ENCODE measurements around the gene YTHDC2. TPM values are rescaled to one million over a fixed set of nuclear protein-coding genes. Genes with fewer than 3 reads are reported as not detected.
"Not testable (repeated sequence)": the region's sequence is repeated elsewhere in the genome, so short reads cannot be mapped to it uniquely, and the experiment has no call there.

YTHDC2 gene
- total RNA-seq, 2 donors from 2014 or later = 25.6 to 27.4 TPM

- WGBS, 2 experiments (ENCODE audit: insufficient coverage in 1 of 2, insufficient read length in 1 of 2) = 97% methylated on average over 2 of the region's 2 CpGs; no CpG with 5 or more reads in 1 of the 2 experiments
- Mint-ChIP-seq H3K4me3 (no peak overlapping the region), H3K9me3 (no peaks in the 10 kb centered on the region), H3K36me3 (ENCODE audit: low read depth) (peaks cover 6% of the 10 kb centered on the region), H3K27me3 (ENCODE audit: insufficient read depth) (no peaks in the 10 kb centered on the region), H3K27ac (no peak overlapping the region), H3K4me1 (peaks cover 4% of the 10 kb centered on the region)
- Histone ChIP-seq H3K27ac (ENCODE audit: low read depth, low read length) (no peak overlapping the region), H3K9me3 (ENCODE audit: control insufficient read depth, low read length) (no peaks in the 10 kb centered on the region), H3K9ac (ENCODE audit: extremely low read depth, low read length, poor library complexity, severe bottlenecking) (no peak overlapping the region), H3K4me3 (ENCODE audit: low read length) (no peak overlapping the region), H3K36me3 (ENCODE audit: control insufficient read depth, insufficient read depth, low read length) (peaks cover 3% of the 10 kb centered on the region), H3K27me3 (ENCODE audit: control insufficient read depth, insufficient read depth, low read length, poor library complexity, severe bottlenecking) (no peaks in the 10 kb centered on the region), H3K4me1 (ENCODE audit: control insufficient read depth, insufficient read depth, low read length) (no peaks in the 10 kb centered on the region)
- no peak for DNase-seq
- TF ChIP-seq CTCF (conservative IDR thresholded peaks at IDR 0.05) = no peak
These were observed 85.4 kb downstream of the YTHDC2 start for GRCh38 chr5:113598926-113599325.

GRCh38 chr5:113600255-113600905, 86.9 kb downstream of the YTHDC2 start:
- 93 to 100% methylated on average over 1 to 4 of the region's 4 CpGs for WGBS, 2 experiments (ENCODE audit: insufficient coverage in 1 of 2, insufficient read length in 1 of 2)
- no peak overlapping the region for H3K27ac Mint-ChIP-seq
- no peak overlapping the region for H3K4me3 ChIP-seq (ENCODE audit: low read length)
- H3K4me1 ChIP-seq (ENCODE audit: control insufficient read depth, insufficient read depth, low read length) = no peaks in the 10 kb centered on the region
- H3K36me3 Mint-ChIP-seq (ENCODE audit: low read depth) = peaks cover 2% of the 10 kb centered on the region
- no peaks in the 10 kb centered on the region for H3K27me3 Mint-ChIP-seq (ENCODE audit: insufficient read depth)
- no peaks in the 10 kb centered on the region for H3K27me3 ChIP-seq (ENCODE audit: control insufficient read depth, insufficient read depth, low read length, poor library complexity, severe bottlenecking)
- no peak overlapping the region for H3K9ac ChIP-seq (ENCODE audit: extremely low read depth, low read length, poor library complexity, severe bottlenecking)
- no peaks in the 10 kb centered on the region for H3K9me3 ChIP-seq (ENCODE audit: control insufficient read depth, low read length)
- H3K4me1 Mint-ChIP-seq = peaks cover 4% of the 10 kb centered on the region
- no peaks in the 10 kb centered on the region for H3K36me3 ChIP-seq (ENCODE audit: control insufficient read depth, insufficient read depth, low read length)
- H3K9me3 Mint-ChIP-seq = no peaks in the 10 kb centered on the region
- DNase-seq = no peak
- H3K4me3 Mint-ChIP-seq = no peak overlapping the region
- H3K27ac ChIP-seq (ENCODE audit: low read depth, low read length) = no peak overlapping the region
- no peak for TF ChIP-seq CTCF (conservative IDR thresholded peaks at IDR 0.05)

- H3K27ac Mint-ChIP-seq = no peak overlapping the region
- no peaks in the 10 kb centered on the region for H3K27me3 ChIP-seq (ENCODE audit: control insufficient read depth, insufficient read depth, low read length, poor library complexity, severe bottlenecking)
- no peak for TF ChIP-seq CTCF (conservative IDR thresholded peaks at IDR 0.05)
- H3K4me1 Mint-ChIP-seq = peaks cover 6% of the 10 kb centered on the region
- no peaks in the 10 kb centered on the region for H3K4me1 ChIP-seq (ENCODE audit: control insufficient read depth, insufficient read depth, low read length)
- DNase-seq = no peak
- no peaks in the 10 kb centered on the region for H3K36me3 ChIP-seq (ENCODE audit: control insufficient read depth, insufficient read depth, low read length)
- no peak overlapping the region for H3K27ac ChIP-seq (ENCODE audit: low read depth, low read length)
- H3K9me3 Mint-ChIP-seq = no peaks in the 10 kb centered on the region
- H3K27me3 Mint-ChIP-seq (ENCODE audit: insufficient read depth) = no peaks in the 10 kb centered on the region
- WGBS, 2 experiments (ENCODE audit: insufficient coverage in 1 of 2, insufficient read length in 1 of 2) = 93 to 95% methylated on average over 1 of the region's 1 CpG
- no peak overlapping the region for H3K9ac ChIP-seq (ENCODE audit: extremely low read depth, low read length, poor library complexity, severe bottlenecking)
- H3K9me3 ChIP-seq (ENCODE audit: control insufficient read depth, low read length) = no peaks in the 10 kb centered on the region
- H3K4me3 Mint-ChIP-seq = no peak overlapping the region
- H3K4me3 ChIP-seq (ENCODE audit: low read length) = no peak overlapping the region
- no peaks in the 10 kb centered on the region for H3K36me3 Mint-ChIP-seq (ENCODE audit: low read depth)
These were observed 87.9 kb downstream of the YTHDC2 start for GRCh38 chr5:113601423-113601822.

- H3K9me3 ChIP-seq (ENCODE audit: control insufficient read depth, low read length) = peaks cover 16% of the 10 kb centered on the region
- H3K4me3 Mint-ChIP-seq; H3K27ac ChIP-seq (ENCODE audit: low read depth, low read length); H3K4me1 ChIP-seq (ENCODE audit: control insufficient read depth, insufficient read depth, low read length); H3K27me3 Mint-ChIP-seq (ENCODE audit: insufficient read depth); H3K36me3 ChIP-seq (ENCODE audit: control insufficient read depth, insufficient read depth, low read length); H3K27me3 ChIP-seq (ENCODE audit: control insufficient read depth, insufficient read depth, low read length, poor library complexity, severe bottlenecking); H3K36me3 Mint-ChIP-seq (ENCODE audit: low read depth); DNase-seq; H3K4me1 Mint-ChIP-seq; H3K27ac Mint-ChIP-seq; H3K4me3 ChIP-seq (ENCODE audit: low read length); H3K9ac ChIP-seq (ENCODE audit: extremely low read depth, low read length, poor library complexity, severe bottlenecking): not testable (repeated sequence)
- 90 to 100% methylated on average over 3 to 4 of the region's 4 CpGs for whole genome bisulfite sequencing, 2 experiments (ENCODE audit: insufficient coverage in 1 of 2, insufficient read length in 1 of 2)
- H3K9me3 Mint-ChIP-seq = peaks cover 15% of the 10 kb centered on the region
These were observed 89.8 kb downstream of the YTHDC2 start for GRCh38 chr5:113603246-113603645.
